SJSA1 (cell line): ENCODE data around the gene PCDH11Y. TPM values are rescaled to one million over a fixed set of nuclear protein-coding genes. Genes with fewer than 3 reads are reported as not detected.
"Not testable (repeated sequence)": the region's sequence is repeated elsewhere in the genome, so short reads cannot be mapped to it uniquely, and the experiment has no call there.

Source experiments
- DNase-seq, 2 experiments: peaks; one replicate each; pipeline ENCODE4 v3.0.0-alpha.2; 2015 to 2020; ENCODE audit warnings: low spot score in 2 of 2, low read depth in 1 of 2
- H3K27ac ChIP-seq: fragments of 250-450 bp; sonication (Bioruptor Pico); 2 replicates; pipeline ENCODE4 v1.5.1; 2020; ENCODE audit warnings: mild to moderate bottlenecking, moderate library complexity
- H3K27me3 ChIP-seq: fragments of 250-450 bp; sonication (Bioruptor Pico); replicated peaks from 2 replicates; pipeline ENCODE4 v1.5.1; 2020; ENCODE audit warnings: mild to moderate bottlenecking, moderate library complexity
- H3K36me3 ChIP-seq: fragments of 250-450 bp; sonication (Bioruptor Pico); 2 replicates; pipeline ENCODE4 v1.5.1; 2020; ENCODE audit warnings: mild to moderate bottlenecking
- H3K4me1 ChIP-seq: fragments of 250-450 bp; sonication (Bioruptor Pico); replicated peaks from 2 replicates; pipeline ENCODE4 v1.6.1; 2021; ENCODE audit warnings: mild to moderate bottlenecking
- H3K4me3 ChIP-seq: fragments of 250-450 bp; sonication (Bioruptor Pico); 2 replicates; pipeline ENCODE4 v1.5.1; 2020; ENCODE audit warnings: mild to moderate bottlenecking
- H3K9me3 ChIP-seq: fragments of 250-450 bp; sonication (Bioruptor Pico); replicated peaks from 2 replicates; pipeline ENCODE4 v1.5.1; 2020; ENCODE audit warnings: mild to moderate bottlenecking
- total RNA-seq: library from RNA; depleted of rRNA; stranded (reverse); fragments of >200 nt; shearing (Covaris generic); gene quantifications from 2 replicates; pipeline ENCODE4 v1.2.3, GENCODE V29; 2014; rRNA removed

PCDH11Y gene, protein sequence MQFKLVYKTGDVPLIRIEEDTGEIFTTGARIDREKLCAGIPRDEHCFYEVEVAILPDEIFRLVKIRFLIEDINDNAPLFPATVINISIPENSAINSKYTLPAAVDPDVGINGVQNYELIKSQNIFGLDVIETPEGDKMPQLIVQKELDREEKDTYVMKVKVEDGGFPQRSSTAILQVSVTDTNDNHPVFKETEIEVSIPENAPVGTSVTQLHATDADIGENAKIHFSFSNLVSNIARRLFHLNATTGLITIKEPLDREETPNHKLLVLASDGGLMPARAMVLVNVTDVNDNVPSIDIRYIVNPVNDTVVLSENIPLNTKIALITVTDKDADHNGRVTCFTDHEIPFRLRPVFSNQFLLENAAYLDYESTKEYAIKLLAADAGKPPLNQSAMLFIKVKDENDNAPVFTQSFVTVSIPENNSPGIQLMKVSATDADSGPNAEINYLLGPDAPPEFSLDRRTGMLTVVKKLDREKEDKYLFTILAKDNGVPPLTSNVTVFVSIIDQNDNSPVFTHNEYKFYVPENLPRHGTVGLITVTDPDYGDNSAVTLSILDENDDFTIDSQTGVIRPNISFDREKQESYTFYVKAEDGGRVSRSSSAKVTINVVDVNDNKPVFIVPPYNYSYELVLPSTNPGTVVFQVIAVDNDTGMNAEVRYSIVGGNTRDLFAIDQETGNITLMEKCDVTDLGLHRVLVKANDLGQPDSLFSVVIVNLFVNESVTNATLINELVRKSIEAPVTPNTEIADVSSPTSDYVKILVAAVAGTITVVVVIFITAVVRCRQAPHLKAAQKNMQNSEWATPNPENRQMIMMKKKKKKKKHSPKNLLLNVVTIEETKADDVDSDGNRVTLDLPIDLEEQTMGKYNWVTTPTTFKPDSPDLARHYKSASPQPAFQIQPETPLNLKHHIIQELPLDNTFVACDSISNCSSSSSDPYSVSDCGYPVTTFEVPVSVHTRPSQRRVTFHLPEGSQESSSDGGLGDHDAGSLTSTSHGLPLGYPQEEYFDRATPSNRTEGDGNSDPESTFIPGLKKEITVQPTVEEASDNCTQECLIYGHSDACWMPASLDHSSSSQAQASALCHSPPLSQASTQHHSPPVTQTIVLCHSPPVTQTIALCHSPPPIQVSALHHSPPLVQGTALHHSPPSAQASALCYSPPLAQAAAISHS (N-terminal part only)
- 0.03 TPM in 1 of 2 replicates, not detected in the other for total RNA-seq

- H3K36me3 ChIP-seq, H3K9me3 ChIP-seq, H3K27me3 ChIP-seq, H3K4me3 ChIP-seq, H3K27ac ChIP-seq, H3K4me1 ChIP-seq, DNase-seq: not testable (repeated sequence)
Observed at GRCh38 chrY:5000057-5000456, at the start of gene PCDH11Y. Gene PCDH11Y, plus strand, starts transcription at chrY:5000296. Its CDS starts 56,804 bp downstream, at chrY:5057100.

DNA sequence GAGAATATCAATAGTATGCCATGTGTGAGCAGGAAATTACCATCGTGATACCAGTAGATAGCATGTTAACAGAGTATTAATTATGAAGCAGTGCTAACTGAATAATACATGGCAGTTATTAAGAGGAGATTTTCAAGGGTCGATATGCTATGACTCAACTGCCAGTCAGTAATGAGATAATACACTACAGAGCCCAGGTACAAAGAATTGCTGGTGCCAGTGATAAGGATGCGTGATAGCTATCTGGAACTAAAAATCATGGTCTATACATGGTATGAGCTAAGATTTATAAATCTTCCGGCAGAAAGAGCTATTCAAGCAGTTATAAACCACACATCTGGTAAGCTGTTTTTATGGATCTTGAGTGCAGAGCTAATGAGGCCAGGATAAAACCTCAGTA, 32.2 kb upstream of the PCDH11Y start:
- DNase-seq = not testable (repeated sequence)

DNA sequence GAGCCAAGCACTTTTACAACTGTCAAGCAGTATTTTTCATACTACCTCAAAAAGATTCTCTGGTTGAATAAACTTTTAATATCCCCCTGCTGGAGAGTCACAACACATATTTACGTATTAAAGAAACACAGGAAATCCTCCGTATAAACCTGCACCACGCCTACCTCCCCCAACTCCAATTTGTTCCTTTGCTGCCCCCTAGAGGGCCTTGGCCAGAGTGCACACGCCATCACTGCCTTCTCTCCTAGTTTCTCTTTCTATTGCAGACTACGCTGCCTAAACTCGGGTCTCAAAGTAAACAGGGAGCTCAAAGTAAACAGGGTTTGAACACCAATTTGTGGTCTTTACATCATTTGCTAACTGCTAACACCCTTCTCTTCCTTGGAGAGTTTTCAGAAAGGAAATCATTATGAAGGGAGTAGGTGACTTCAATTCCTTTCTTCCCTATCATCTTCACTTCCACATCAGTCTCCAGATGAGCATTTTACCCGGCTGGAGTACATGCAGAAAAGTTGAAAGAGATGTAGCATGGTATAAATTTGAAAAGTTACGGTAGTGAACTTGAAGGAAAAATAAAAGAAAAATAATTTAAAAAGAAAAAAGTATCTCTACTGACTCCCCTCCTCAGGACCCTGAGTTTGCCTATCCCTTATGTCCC, 8.2 kb upstream of the PCDH11Y start:
- not testable (repeated sequence) for H3K27ac ChIP-seq, H3K27me3 ChIP-seq, H3K4me1 ChIP-seq, DNase-seq, H3K36me3 ChIP-seq, H3K4me3 ChIP-seq, H3K9me3 ChIP-seq

More for the DNA sequence above, 32.2 kb upstream of the PCDH11Y start:
- not testable (repeated sequence) for H3K36me3 ChIP-seq, H3K4me1 ChIP-seq, H3K4me3 ChIP-seq, H3K27ac ChIP-seq, H3K9me3 ChIP-seq, H3K27me3 ChIP-seq

- H3K4me1 ChIP-seq, H3K9me3 ChIP-seq, H3K4me3 ChIP-seq, H3K36me3 ChIP-seq, H3K27ac ChIP-seq, H3K27me3 ChIP-seq, DNase-seq: not testable (repeated sequence)
Observed at GRCh38 chrY:4994892-4995291, 5.2 kb upstream of the PCDH11Y start.

DNA sequence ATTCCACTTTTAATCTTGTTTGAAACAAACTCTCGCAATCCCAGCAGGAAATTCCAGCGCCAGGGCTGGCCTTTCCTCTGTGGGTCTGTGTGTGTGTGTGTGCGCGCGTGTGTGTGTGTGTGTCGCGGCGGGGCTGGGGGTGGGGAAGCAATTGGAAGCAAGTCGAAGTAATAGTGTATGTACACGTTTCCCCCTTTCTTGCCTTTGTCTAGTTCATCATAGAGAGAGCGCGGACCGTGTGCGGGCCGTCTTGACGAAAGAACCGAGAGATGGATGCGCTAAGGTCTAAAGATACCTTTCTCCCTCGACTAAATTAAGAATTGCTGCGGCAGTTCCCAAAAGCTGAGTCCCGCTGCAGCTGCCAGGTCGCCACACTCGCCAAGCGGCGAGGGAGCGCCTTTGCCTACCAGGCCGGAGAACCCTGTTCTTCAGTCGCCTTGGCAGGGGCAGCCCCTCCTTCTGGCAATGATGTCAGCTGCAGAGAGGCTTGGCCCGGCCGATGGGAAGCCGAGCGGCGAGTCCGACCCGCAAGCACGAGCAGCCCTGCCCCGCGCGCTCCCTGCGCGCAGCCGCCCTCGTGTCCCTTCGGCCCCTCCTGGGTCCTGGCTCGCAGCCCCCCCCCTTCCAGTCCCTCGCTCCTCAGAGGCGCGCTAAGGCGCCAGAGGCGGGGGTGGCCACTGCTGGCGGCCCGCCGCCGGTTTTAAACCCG, 2.5 kb downstream of the PCDH11Y start:
- H3K27me3 ChIP-seq, H3K9me3 ChIP-seq, H3K36me3 ChIP-seq, H3K4me3 ChIP-seq, DNase-seq, H3K27ac ChIP-seq, H3K4me1 ChIP-seq: not testable (repeated sequence)

- not testable (repeated sequence) for H3K4me1 ChIP-seq, H3K36me3 ChIP-seq, H3K27me3 ChIP-seq, H3K9me3 ChIP-seq, H3K27ac ChIP-seq, DNase-seq, H3K4me3 ChIP-seq
Observed at GRCh38 chrY:5038972-5039523, 39.0 kb downstream of the PCDH11Y start.

- H3K27ac ChIP-seq, H3K36me3 ChIP-seq, DNase-seq, H3K4me1 ChIP-seq, H3K9me3 ChIP-seq, H3K4me3 ChIP-seq, H3K27me3 ChIP-seq: not testable (repeated sequence)
Observed at GRCh38 chrY:5083017-5083416, 82.9 kb downstream of the PCDH11Y start.

DNA sequence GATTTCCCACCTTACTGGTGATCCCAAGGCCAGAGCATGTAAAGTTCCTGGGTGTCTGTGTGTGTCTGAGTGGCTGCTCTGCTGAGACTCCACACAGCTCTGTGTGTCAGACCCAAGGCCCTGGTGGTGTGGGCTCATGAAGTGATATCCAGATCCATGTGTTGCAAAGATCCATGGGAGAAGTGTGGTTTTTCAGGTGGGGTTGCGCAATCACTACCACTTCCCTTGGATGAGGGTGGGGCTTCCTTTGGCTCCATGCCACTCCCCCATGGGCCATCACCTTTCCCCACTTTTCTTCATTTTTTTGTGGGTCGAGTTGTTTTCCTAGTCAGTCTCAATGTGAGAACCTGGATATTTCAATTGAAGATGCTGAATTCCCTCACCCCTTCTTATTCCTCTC, 182.9 kb downstream of the PCDH11Y start:
- H3K4me3 ChIP-seq, DNase-seq: not testable (repeated sequence)

GRCh38 chrY:5215116-5215515, 215.0 kb downstream of the PCDH11Y start:
- H3K4me1 ChIP-seq, H3K27ac ChIP-seq, DNase-seq: not testable (repeated sequence)

More for the DNA sequence above, 182.9 kb downstream of the PCDH11Y start:
- not testable (repeated sequence) for H3K36me3 ChIP-seq, H3K27me3 ChIP-seq, H3K4me1 ChIP-seq, H3K27ac ChIP-seq, H3K9me3 ChIP-seq

GRCh38 chrY:5324931-5325330, 324.8 kb downstream of the PCDH11Y start:
- not testable (repeated sequence) for H3K36me3 ChIP-seq, H3K4me1 ChIP-seq, DNase-seq, H3K9me3 ChIP-seq, H3K27ac ChIP-seq, H3K27me3 ChIP-seq, H3K4me3 ChIP-seq

More at GRCh38 chrY:5215116-5215515, 215.0 kb downstream of the PCDH11Y start:
- not testable (repeated sequence) for H3K9me3 ChIP-seq, H3K4me3 ChIP-seq, H3K36me3 ChIP-seq, H3K27me3 ChIP-seq

- H3K27ac ChIP-seq, H3K9me3 ChIP-seq, H3K4me3 ChIP-seq, H3K4me1 ChIP-seq, H3K27me3 ChIP-seq, DNase-seq, H3K36me3 ChIP-seq: not testable (repeated sequence)
Observed at GRCh38 chrY:5342220-5342619, 342.1 kb downstream of the PCDH11Y start.

DNA sequence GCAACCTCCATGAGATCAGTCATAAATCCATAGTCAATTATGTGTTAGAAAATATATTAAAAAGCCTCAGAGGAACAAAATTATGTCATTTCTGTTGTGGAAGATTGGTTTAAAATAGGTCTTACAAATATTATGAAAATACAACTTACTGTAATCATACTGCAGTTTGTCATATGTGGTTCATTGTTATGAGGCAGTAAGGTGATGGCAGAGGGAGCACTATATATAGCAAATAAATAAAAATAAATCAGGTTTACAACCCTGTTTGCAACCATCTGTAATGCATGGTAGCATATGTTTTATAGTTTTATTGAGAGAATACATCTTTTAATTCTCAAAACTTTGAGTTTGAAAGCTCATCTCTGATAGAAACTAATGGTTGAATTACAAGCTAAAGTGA, 543.6 kb downstream of the PCDH11Y start:
- not testable (repeated sequence) for H3K27me3 ChIP-seq, H3K4me1 ChIP-seq, H3K4me3 ChIP-seq, H3K27ac ChIP-seq, H3K36me3 ChIP-seq, DNase-seq, H3K9me3 ChIP-seq

DNA sequence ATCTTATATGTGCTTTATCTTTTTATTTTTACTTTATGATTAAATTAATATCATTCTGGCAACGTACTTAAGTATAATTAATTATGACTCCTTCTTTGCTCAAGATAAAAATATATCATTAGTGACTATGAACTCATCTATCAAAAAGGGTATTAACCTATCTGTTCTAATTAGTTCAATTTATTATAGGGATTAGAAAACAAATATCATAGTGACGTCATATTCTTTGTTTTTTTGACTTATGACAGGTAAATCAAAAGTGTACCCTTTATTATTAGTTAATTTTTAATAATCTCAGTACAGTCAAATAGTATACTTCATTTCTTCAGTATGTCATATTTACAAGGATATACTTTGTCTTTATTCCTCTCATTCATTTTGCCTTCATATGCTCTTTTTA, 638.5 kb downstream of the PCDH11Y start:
- not testable (repeated sequence) for H3K27me3 ChIP-seq, H3K4me3 ChIP-seq, H3K9me3 ChIP-seq, H3K27ac ChIP-seq, H3K36me3 ChIP-seq, DNase-seq, H3K4me1 ChIP-seq
